Lower leg skin (tissue), 4 donors: ENCODE results near the gene CCDC88C. TPM values are rescaled to one million over a fixed set of nuclear protein-coding genes. Genes with fewer than 3 reads are reported as not detected.

Source experiments
- DNase-seq, 2 donors: peaks; one replicate each; pipeline ENCODE4 v3.0.0-alpha.2; 2019; ENCODE audit warnings: low spot score in 2 of 2
- H3K4me3 ChIP-seq: fragments of 200-600 bp; sonication (generic); 2 replicates; pipeline ENCODE4 v1.5.1; 2017; ENCODE audit warnings: mild to moderate bottlenecking, low read depth; ENCODE audit not compliant: poor library complexity, severe bottlenecking
- POLR2A ChIP-seq, 2 donors: fragments of 450-650 bp; IDR thresholded peaks; one replicate each; pipeline ENCODE4 v1.6.1; 2016 to 2017; ENCODE audit warnings: antibody characterized with exemption in 2 of 2, mild to moderate bottlenecking in 1 of 2, moderate library complexity in 1 of 2
- WGBS, 2 donors: methylation state at CpG; one replicate each; pipeline ENCODE4 v1.1.5; 2018; 5-methylcytosine and 5-hydroxymethylcytosine counted together
- intact Hi-C: fragments of 100-400 bp; cut with DNase I; formaldehyde crosslinking; loops from one replicate; pipeline ENCODE4 v1.15.0; 2023; ENCODE audit warnings: low total_unique reads
- total RNA-seq, 4 donors: library from RNA; depleted of rRNA; stranded (reverse); fragments of >200 nt; gene quantifications; one replicate each; pipeline ENCODE4 v1.1.0, GENCODE V29; 2016
- TF ChIP-seq, protein P1 (sequence below), 3 donors: fragments of 450-650 bp; IDR thresholded peaks; one replicate each; pipeline ENCODE4 v1.5.1; 2016; ENCODE audit warnings: antibody characterized with exemption in 3 of 3, mild to moderate bottlenecking in 3 of 3, moderate library complexity in 2 of 3

The CCDC88C gene
- total RNA-seq, 4 donors from 2014 or later = 8.5 to 21.8 (median 13.4) TPM

GRCh38 chr14:91280129-91280528 is 137.5 kb downstream of the CCDC88C start:
- intact Hi-C loops = no loop called here
- 83 to 88% methylated on average over 5 of the region's 5 CpGs for WGBS, 2 donors
- no peak for DNase-seq
- no peak overlapping the region for H3K4me3 ChIP-seq
- TF ChIP-seq, protein P1, sequence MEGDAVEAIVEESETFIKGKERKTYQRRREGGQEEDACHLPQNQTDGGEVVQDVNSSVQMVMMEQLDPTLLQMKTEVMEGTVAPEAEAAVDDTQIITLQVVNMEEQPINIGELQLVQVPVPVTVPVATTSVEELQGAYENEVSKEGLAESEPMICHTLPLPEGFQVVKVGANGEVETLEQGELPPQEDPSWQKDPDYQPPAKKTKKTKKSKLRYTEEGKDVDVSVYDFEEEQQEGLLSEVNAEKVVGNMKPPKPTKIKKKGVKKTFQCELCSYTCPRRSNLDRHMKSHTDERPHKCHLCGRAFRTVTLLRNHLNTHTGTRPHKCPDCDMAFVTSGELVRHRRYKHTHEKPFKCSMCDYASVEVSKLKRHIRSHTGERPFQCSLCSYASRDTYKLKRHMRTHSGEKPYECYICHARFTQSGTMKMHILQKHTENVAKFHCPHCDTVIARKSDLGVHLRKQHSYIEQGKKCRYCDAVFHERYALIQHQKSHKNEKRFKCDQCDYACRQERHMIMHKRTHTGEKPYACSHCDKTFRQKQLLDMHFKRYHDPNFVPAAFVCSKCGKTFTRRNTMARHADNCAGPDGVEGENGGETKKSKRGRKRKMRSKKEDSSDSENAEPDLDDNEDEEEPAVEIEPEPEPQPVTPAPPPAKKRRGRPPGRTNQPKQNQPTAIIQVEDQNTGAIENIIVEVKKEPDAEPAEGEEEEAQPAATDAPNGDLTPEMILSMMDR (IDR thresholded peaks at IDR 0.05) = no peak
- TF ChIP-seq POLR2A (IDR thresholded peaks at IDR 0.05) = no peak

- H3K4me3 ChIP-seq = no peak overlapping the region
- 85 to 92% methylated on average over 10 of the region's 10 CpGs for WGBS, 2 donors
- intact Hi-C loops = no loop called here
- no peak for DNase-seq
- TF ChIP-seq, protein P1 (IDR thresholded peaks at IDR 0.05) = no peak
- TF ChIP-seq POLR2A (IDR thresholded peaks at IDR 0.05) = no peak
Measured at GRCh38 chr14:91279354-91279753, 138.3 kb downstream of the CCDC88C start.

DNA sequence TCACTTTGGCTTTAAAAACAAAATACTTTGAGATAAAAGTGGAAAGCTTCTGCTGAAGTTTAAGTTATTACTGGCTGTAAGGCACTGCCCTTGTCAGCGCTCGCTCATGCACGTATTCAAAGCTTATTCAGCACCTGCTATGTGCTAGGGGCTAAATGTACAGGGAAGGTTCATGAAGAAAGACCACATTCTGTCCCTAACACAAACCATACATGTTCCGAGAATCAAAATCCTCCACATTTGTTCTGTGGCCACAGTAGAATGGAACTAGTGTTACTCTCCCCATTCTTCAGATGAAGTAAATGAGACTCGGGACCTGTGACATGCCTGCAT is 139.3 kb downstream of the CCDC88C start:
- no peak overlapping the region for H3K4me3 ChIP-seq
- 91 to 95% methylated on average over 5 of the region's 5 CpGs for WGBS, 2 donors
- intact Hi-C loops = no loop called here
- no peak for DNase-seq
- TF ChIP-seq, protein P1 (IDR thresholded peaks at IDR 0.05) = no peak
- TF ChIP-seq POLR2A (IDR thresholded peaks at IDR 0.05) = no peak

- no peak for DNase-seq
- WGBS, 2 donors = 73 to 78% methylated on average over 22 to 30 of the region's 30 CpGs
- no peak for TF ChIP-seq POLR2A (IDR thresholded peaks at IDR 0.05)
- TF ChIP-seq, protein P1 (IDR thresholded peaks at IDR 0.05) = no peak
- no peak overlapping the region for H3K4me3 ChIP-seq
- intact Hi-C loops = no loop called here
Measured at GRCh38 chr14:91277546-91278382, 139.9 kb downstream of the CCDC88C start.

DNA sequence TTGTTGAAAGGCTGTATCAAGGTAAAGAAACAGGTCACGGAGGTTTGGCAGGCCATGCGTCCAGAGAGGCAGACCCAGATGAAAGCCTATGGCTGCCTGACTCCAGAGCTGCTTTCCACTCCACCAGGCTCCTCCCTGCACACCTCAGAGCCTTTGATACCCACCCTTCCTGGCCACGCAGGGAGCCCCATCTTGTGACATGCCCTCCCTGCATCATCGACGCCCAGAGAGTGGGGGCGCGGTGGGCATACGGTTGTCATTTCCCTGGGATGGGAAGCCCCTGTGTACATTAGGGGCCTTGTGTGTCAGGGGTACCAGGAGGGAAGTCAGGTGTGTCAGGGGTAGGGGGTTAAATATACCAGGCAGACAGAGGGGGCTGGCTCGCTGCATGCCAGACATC is 142.8 kb downstream of the CCDC88C start:
- TF ChIP-seq POLR2A (IDR thresholded peaks at IDR 0.05) = no peak
- TF ChIP-seq, protein P1 (IDR thresholded peaks at IDR 0.05) = no peak
- DNase-seq = no peak
- no peak overlapping the region for H3K4me3 ChIP-seq
- WGBS, 2 donors = 93 to 94% methylated on average over 9 of the region's 9 CpGs
- intact Hi-C loops = no loop called here

- TF ChIP-seq, protein P1 (IDR thresholded peaks at IDR 0.05) = no peak
- no peak for TF ChIP-seq POLR2A (IDR thresholded peaks at IDR 0.05)
- 92 to 94% methylated on average over 13 of the region's 13 CpGs for WGBS, 2 donors
- intact Hi-C loops = no loop called here
- no peak overlapping the region for H3K4me3 ChIP-seq
- no peak for DNase-seq
Measured at GRCh38 chr14:91273885-91274273, 143.7 kb downstream of the CCDC88C start.
